A549 (cell line): ENCODE data around the gene KLHL8.

ENCODE experiments used
- EP300 ChIP-seq, 2 experiments: fragments of >200 bp; sonication (Bioruptor Twin); formaldehyde crosslinking; IDR thresholded peaks; 2 replicates in 1 of 2; 3 replicates in 1 of 2; pipeline ENCODE4 v1.6.1; 2016 to 2017
- TF ChIP-seq, protein P1 (sequence below): fragments of >200 bp; sonication (Bioruptor Twin); formaldehyde crosslinking; IDR thresholded peaks from 3 replicates; pipeline ENCODE4 v1.5.1; 2016
- TF ChIP-seq, protein P2 (sequence below): IDR thresholded peaks from 2 replicates; pipeline ENCODE4 v1.6.1; 2012

GRCh38 chr4:87232216-87232615 lies 11.8 kb upstream of the KLHL8 start:
- TF ChIP-seq, protein P1, sequence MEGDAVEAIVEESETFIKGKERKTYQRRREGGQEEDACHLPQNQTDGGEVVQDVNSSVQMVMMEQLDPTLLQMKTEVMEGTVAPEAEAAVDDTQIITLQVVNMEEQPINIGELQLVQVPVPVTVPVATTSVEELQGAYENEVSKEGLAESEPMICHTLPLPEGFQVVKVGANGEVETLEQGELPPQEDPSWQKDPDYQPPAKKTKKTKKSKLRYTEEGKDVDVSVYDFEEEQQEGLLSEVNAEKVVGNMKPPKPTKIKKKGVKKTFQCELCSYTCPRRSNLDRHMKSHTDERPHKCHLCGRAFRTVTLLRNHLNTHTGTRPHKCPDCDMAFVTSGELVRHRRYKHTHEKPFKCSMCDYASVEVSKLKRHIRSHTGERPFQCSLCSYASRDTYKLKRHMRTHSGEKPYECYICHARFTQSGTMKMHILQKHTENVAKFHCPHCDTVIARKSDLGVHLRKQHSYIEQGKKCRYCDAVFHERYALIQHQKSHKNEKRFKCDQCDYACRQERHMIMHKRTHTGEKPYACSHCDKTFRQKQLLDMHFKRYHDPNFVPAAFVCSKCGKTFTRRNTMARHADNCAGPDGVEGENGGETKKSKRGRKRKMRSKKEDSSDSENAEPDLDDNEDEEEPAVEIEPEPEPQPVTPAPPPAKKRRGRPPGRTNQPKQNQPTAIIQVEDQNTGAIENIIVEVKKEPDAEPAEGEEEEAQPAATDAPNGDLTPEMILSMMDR, result no peak
- TF ChIP-seq, protein P2, sequence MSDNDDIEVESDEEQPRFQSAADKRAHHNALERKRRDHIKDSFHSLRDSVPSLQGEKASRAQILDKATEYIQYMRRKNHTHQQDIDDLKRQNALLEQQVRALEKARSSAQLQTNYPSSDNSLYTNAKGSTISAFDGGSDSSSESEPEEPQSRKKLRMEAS, result no peak
- TF ChIP-seq EP300 (IDR thresholded peaks at IDR 0.05), result no peak
